Fibroblast of lung (primary cell): ENCODE results near the gene PPP1R14B.

Experiments
- EZH2 ChIP-seq: IDR thresholded peaks from 2 replicates; pipeline ENCODE4 v1.5.1; 2012; ENCODE audit warnings: low read length, control low read depth, mild to moderate bottlenecking; ENCODE audit errors: missing control alignments
- TF ChIP-seq, protein P1 (sequence below), 2 donors: IDR thresholded peaks in 1 of 2; conservative IDR thresholded peaks in 1 of 2; 1 replicate in 1 of 2; 2 replicates in 1 of 2; pipeline ENCODE4 v1.5.1; 2011 to 2012; ENCODE audit warnings: low read length in 2 of 2, control low read depth in 1 of 2, inconsistent platforms in 1 of 2, low read depth in 1 of 2, mild to moderate bottlenecking in 1 of 2

DNA sequence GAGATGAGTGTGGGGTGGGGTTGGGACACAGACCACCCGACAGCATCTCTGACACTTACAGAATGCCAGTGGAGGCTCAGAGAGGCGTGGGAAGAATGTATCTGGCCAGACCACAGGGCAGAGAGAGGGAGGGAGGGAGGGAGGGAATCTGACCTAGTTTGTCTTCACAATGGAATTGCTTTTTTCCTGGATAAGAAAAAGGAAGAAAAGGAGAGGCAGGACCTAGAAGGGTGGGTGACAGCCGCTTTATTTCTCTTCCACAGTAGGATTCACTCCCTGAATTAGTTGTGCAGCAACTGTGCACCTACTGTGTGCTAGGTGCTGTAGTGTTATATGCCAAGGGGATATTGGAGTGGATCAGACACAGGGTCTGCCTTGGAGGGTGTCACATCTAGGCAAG is 48.0 kb upstream of the PPP1R14B start:
- TF ChIP-seq, protein P1, sequence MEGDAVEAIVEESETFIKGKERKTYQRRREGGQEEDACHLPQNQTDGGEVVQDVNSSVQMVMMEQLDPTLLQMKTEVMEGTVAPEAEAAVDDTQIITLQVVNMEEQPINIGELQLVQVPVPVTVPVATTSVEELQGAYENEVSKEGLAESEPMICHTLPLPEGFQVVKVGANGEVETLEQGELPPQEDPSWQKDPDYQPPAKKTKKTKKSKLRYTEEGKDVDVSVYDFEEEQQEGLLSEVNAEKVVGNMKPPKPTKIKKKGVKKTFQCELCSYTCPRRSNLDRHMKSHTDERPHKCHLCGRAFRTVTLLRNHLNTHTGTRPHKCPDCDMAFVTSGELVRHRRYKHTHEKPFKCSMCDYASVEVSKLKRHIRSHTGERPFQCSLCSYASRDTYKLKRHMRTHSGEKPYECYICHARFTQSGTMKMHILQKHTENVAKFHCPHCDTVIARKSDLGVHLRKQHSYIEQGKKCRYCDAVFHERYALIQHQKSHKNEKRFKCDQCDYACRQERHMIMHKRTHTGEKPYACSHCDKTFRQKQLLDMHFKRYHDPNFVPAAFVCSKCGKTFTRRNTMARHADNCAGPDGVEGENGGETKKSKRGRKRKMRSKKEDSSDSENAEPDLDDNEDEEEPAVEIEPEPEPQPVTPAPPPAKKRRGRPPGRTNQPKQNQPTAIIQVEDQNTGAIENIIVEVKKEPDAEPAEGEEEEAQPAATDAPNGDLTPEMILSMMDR (conservative IDR thresholded peaks at IDR 0.05 in 1 of 2, IDR thresholded peaks at IDR 0.05 in 1 of 2; ENCODE audit: low read depth in 1 of 2, low read length in 2 of 2): no peak
- peak; percentile 65 for TF ChIP-seq EZH2
